ENCODE data around the gene SNTB2.

- TF ChIP-seq CTCF (IDR thresholded peaks at IDR 0.05) (no peak), POLR2A (IDR thresholded peaks at IDR 0.05) (no peak)
Observed at GRCh38 chr16:69209735-69210134, 22.8 kb downstream of the SNTB2 start.

Measured in prostate gland (tissue), 2 donors.